Stimulated activated naive B cell treated with anti-CD40 and anti-IgM and Interleukin-4, amounts not matched to agents 10 μg/mL and 1 μg/mL and 100 μg/mL, for 72 hours (primary cell): ENCODE data around the gene PDGFB.
A peak's percentile ranks its signal among the peaks of the same experiment; 100 is the strongest.

Source experiments
- ATAC-seq, 2 donors: fragments of 150-1000 bp; cut with Tn5 transposase; replicated peaks; 2 replicates each; pipeline ENCODE4 v1.10.0; 2021; ENCODE audit warnings: moderate library complexity in 1 of 2
- DNase-seq: peaks from one replicate; pipeline ENCODE4 v3.0.0; 2021
- H3K27ac Mint-ChIP-seq: one replicate; pipeline ENCODE4 v1.8.0; 2022; ENCODE audit warnings: mild to moderate bottlenecking, mixed read lengths
- H3K27me3 Mint-ChIP-seq, 2 donors: one replicate each; pipeline ENCODE4 v1.8.0; 2022; ENCODE audit warnings: mixed read lengths in 2 of 2
- H3K36me3 Mint-ChIP-seq, 2 donors: one replicate each; pipeline ENCODE4 v1.8.0; 2022; ENCODE audit warnings: mixed read lengths in 2 of 2, mild to moderate bottlenecking in 1 of 2
- H3K4me1 Mint-ChIP-seq, 2 donors: one replicate each; pipeline ENCODE4 v1.8.0; 2022; ENCODE audit warnings: mixed read lengths in 2 of 2, mild to moderate bottlenecking in 1 of 2
- H3K4me3 Mint-ChIP-seq, 2 donors: one replicate each; pipeline ENCODE4 v1.8.0; 2022; ENCODE audit warnings: mild to moderate bottlenecking in 2 of 2, mixed read lengths in 2 of 2, moderate library complexity in 1 of 2
- H3K9me3 Mint-ChIP-seq, 2 donors: one replicate each; pipeline ENCODE4 v1.8.0; 2022; ENCODE audit warnings: mixed read lengths in 2 of 2, mild to moderate bottlenecking in 1 of 2

The PDGFB gene

DNA sequence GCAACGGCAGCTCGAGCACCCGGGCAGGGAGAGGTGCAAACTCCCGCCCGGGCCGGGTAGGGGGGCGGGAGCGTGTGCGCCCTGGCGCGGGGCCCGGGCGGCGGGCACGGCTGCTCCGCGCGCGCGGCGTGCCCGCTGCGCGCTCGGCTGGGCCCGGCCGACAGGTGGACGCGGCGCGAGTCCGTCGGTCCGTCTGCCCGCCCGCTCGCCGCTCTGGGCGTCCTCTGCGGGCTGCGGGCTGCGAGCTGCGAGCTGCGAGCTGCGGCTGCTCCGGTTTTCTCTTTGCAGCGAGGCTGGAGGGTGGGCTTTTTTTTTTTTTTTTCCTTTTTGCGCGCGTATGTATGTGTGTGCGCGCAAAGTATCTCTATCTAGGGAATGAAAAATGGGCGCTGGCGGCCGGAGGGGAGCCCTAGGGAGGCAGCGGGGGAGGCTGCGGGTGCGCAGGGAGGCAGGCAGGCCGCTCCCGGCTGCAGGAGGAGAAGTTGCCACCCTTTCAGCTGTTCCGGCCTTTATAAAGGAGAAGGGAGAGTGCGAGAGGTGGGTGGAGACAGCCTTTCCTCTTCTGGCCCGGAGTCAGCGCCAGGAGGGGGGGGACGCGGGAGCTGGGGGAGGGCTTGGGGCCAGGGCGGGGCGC is at the start of gene PDGFB:
Gene PDGFB (minus strand): TSS at position 487 of the 634 bp plus-strand sequence. CDS start 1,019 bp downstream, outside the sequence.
- peaks cover 72 to 85% of the 10 kb centered on the region in 2 donors for H3K27me3 Mint-ChIP-seq
- DNase-seq (no peak), ATAC-seq (no peak)
- peak within 1 kb of the TSS; percentile 81 to 83 for H3K4me3 Mint-ChIP-seq
- peak within 1 kb of the TSS; percentile 59 for H3K27ac Mint-ChIP-seq
- peaks cover 3 to 6% of the 10 kb centered on the region in 2 donors for H3K36me3 Mint-ChIP-seq
- no peaks in the 10 kb centered on the region for H3K9me3 Mint-ChIP-seq
- H3K4me1 Mint-ChIP-seq = peaks cover 39 to 57% of the 10 kb centered on the region in 2 donors

DNA sequence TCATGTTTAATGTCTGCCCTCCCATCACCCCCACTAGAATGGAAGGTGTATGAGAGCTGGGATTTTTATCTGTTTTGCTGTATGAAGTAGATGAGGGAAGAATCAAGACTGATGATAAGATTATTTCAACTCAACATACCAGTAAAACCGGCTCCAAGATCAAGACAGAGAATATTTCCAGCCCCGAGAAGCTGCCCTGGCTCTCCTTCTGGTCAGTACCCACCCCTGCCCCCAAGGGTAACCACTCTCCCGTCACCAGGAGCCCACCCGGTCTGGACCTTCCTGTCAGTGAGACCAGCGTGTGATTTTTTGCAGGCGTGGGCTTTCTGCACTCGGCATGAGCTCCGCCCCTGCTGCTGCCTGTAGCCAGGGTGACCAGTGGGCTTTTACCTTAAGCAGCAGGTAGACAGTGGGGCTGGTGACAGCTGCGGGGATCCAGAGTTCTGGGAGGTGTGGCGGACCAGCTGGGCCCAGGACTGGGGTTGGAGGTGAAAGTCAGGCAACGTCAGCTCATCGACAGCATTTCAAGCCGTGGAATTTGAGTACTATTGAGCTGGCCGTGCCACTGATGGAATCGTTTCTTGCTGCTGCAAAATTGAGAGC is 49.1 kb upstream of the PDGFB start:
- Mint-ChIP-seq H3K36me3 (no peaks in the 10 kb centered on the region), H3K4me1 (peaks cover 19 to 26% of the 10 kb centered on the region in 2 donors), H3K4me3 (no peak overlapping the region), H3K9me3 (no peaks in the 10 kb centered on the region), H3K27ac (no peak overlapping the region), H3K27me3 (peaks cover 20 to 39% of the 10 kb centered on the region in 2 donors)
- DNase-seq = no peak
- no peak for ATAC-seq

DNA sequence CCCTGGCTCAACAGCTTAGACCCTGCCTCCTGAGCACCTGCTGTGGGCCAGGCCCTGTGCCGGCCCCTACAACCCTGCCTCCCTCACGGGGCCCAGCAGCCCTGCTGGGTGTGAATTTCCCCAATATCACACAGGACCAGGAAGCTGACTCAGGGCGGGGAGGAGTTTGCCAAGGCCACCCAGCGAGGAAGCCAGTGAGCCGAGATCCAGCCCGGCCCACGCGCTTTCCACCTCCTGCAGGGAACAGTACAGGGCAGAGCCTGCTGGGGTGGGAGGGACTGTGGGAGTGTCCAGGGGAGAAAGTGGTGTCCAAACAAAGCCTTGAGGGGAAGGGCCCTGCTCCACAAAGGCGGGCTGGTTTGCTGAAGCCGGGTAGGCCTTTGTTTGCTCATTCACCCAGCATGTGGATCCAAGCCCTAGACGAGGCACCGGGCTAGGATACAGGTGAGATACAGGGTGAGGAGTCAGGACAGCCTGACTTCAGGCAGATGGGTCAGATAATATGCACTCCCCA is 47.8 kb upstream of the PDGFB start:
- Mint-ChIP-seq H3K9me3 (no peaks in the 10 kb centered on the region), H3K4me3 (peak overlapping the region in 1 of 2 donors; percentile 51), H3K27me3 (peaks cover 14 to 34% of the 10 kb centered on the region in 2 donors), H3K27ac (peak overlapping the region; percentile 81), H3K4me1 (peaks cover 14 to 22% of the 10 kb centered on the region in 2 donors), H3K36me3 (no peaks in the 10 kb centered on the region)
- DNase-seq (no peak), ATAC-seq (peak; percentile 58 to 72)

DNA sequence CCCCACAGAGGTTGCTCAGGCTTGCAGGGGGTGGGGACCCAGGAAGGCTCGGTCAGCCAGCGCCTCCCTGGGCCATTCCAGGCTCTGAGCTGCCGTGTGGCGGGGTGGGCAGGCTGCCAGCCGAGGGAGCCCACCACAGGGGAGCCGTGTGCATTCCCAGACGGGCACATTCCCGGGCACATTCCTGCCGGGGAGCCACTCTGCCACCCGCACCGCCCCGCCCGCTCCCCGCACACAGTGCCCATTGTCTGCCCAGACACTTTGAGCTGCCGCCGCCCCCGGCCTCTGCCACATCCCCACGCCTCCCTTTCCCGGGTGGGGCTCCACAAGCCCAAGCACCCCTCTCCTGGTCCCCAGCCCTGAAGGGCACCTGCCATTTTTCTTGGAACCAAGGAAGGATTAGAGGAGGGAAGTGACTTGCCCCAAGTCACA is 47.3 kb upstream of the PDGFB start:
- Mint-ChIP-seq H3K27me3 (peaks cover 14 to 31% of the 10 kb centered on the region in 2 donors), H3K9me3 (no peaks in the 10 kb centered on the region), H3K36me3 (no peaks in the 10 kb centered on the region), H3K4me1 (peaks cover 15 to 22% of the 10 kb centered on the region in 2 donors), H3K4me3 (no peak overlapping the region), H3K27ac (peak overlapping the region; percentile 81)
- ATAC-seq = no peak
- DNase-seq = no peak

DNA sequence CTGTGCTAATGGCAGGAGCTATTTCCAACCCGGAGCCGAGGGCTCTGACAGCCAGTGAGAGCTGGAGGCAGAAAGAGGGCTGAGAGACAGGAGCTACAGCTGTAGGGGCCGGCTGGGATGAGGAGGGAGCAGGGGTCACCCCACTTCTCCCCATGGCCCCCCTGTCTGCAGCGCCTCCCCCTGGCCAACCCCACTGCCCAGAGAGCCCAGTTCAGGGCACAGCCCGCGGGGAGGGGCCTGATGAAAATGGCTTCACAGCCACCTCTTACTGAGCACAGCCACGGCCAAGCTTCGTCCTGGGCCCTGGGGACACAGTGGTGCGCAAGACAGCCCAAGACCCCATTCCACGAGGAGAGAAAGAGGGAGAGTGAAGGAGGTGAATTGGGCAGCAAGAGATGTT is 46.7 kb upstream of the PDGFB start:
- peaks cover 12 to 26% of the 10 kb centered on the region in 2 donors for H3K27me3 Mint-ChIP-seq
- H3K4me3 Mint-ChIP-seq = no peak overlapping the region
- peak overlapping the region; percentile 62 for H3K27ac Mint-ChIP-seq
- peaks cover 19 to 25% of the 10 kb centered on the region in 2 donors for H3K4me1 Mint-ChIP-seq
- DNase-seq (no peak), ATAC-seq (no peak)
- H3K9me3 Mint-ChIP-seq = no peaks in the 10 kb centered on the region
- no peaks in the 10 kb centered on the region for H3K36me3 Mint-ChIP-seq

DNA sequence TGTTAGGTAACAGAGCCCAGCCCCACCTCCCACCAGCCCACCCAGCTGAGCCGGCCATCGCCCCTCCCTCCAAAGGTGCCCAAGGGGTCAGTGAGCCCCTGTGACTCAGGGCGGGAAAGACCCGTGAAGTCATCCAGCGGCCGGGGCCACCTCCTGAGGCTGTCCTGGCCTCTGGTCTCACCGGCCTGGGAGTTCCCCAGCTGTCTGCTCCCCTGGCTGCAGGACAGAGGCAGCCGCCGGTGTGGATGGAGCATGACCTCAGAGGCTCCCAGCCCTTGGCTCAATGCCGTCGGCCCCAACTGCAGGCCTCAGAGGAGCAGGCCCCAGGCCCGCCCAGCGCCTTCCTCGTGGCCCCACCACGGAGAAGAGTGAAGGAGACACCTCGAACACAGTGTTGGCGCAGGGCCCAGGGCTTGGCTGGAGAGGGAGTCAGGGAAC is 46.0 kb upstream of the PDGFB start:
- ATAC-seq (no peak), DNase-seq (no peak)
- peaks cover 0 to 2% of the 10 kb centered on the region in 2 donors for H3K36me3 Mint-ChIP-seq

DNA sequence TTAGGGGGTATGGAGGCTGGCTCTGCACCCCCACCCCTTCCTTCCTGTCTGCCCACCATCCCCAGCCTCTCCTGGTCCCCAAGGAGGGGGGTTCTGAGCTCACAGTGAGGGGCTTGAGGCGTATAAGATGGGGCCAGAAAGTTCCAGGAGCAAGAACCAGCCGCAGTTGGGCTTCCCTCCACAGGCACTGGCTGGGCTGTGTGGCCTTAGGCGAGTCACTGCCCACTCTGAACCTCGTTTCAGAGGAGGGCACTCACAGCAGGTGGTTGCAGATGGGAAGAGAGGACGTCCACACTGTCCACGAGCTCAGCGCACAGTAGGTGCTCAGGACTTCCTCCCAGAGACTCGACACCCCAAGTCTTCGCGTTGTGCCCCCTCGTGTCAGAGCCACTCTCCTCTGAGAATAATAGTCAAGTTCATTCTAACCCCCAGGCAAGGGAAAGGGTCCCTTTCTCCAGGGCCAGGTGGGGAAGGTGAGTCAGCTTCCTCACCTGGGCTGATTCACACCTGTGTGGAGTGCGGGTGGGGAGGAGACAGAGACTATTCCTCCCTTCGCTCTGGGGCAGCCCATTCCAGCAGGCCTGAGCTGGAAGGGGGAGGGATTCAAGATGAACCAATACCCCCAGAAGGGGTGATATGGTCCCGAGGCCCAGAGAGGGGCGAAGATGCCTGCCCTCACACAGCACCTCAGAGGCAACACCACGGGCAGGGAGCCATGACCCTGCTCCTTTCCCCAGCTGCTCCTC is 45.4 kb upstream of the PDGFB start:
- H3K9me3 Mint-ChIP-seq = peaks cover 0 to under 1% of the 10 kb centered on the region in 2 donors
- no peak overlapping the region for H3K27ac Mint-ChIP-seq
- H3K27me3 Mint-ChIP-seq = peaks cover 10 to 21% of the 10 kb centered on the region in 2 donors
- H3K36me3 Mint-ChIP-seq = peaks cover 0 to 4% of the 10 kb centered on the region in 2 donors
- peaks cover 15 to 28% of the 10 kb centered on the region in 2 donors for H3K4me1 Mint-ChIP-seq
- ATAC-seq (no peak), DNase-seq (no peak)
- no peak overlapping the region for H3K4me3 Mint-ChIP-seq

More for the DNA sequence above, 46.0 kb upstream of the PDGFB start:
- Mint-ChIP-seq H3K9me3 (no peaks in the 10 kb centered on the region), H3K27ac (no peak overlapping the region), H3K4me1 (peaks cover 15 to 26% of the 10 kb centered on the region in 2 donors), H3K4me3 (no peak overlapping the region), H3K27me3 (peaks cover 10 to 21% of the 10 kb centered on the region in 2 donors)

DNA sequence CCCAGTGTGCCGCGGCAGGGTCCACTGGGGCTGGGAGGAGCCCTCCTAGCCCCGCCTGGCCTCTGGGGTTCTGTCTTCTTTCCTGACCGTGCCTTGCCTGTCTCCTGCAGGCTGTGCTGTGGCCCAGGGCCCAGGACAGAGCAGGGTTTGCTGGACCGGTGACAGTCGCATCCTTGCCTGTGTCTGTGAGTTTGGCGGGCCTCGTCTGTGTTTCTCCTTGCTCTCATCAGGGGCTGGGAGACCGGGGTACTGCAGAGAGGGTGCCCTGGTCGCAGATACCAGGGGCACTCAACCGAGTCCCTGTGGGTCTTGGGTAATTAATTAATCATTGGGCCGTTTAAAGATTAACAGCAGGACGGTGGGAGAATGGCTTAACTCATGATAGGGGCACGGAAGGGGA is 44.8 kb upstream of the PDGFB start:
- Mint-ChIP-seq H3K27me3 (peaks cover 10 to 21% of the 10 kb centered on the region in 2 donors), H3K36me3 (peaks cover 0 to 4% of the 10 kb centered on the region in 2 donors), H3K4me3 (no peak overlapping the region), H3K27ac (no peak overlapping the region), H3K4me1 (peaks cover 15 to 28% of the 10 kb centered on the region in 2 donors), H3K9me3 (peaks cover 0 to 4% of the 10 kb centered on the region in 2 donors)
- DNase-seq = no peak
- ATAC-seq = no peak

DNA sequence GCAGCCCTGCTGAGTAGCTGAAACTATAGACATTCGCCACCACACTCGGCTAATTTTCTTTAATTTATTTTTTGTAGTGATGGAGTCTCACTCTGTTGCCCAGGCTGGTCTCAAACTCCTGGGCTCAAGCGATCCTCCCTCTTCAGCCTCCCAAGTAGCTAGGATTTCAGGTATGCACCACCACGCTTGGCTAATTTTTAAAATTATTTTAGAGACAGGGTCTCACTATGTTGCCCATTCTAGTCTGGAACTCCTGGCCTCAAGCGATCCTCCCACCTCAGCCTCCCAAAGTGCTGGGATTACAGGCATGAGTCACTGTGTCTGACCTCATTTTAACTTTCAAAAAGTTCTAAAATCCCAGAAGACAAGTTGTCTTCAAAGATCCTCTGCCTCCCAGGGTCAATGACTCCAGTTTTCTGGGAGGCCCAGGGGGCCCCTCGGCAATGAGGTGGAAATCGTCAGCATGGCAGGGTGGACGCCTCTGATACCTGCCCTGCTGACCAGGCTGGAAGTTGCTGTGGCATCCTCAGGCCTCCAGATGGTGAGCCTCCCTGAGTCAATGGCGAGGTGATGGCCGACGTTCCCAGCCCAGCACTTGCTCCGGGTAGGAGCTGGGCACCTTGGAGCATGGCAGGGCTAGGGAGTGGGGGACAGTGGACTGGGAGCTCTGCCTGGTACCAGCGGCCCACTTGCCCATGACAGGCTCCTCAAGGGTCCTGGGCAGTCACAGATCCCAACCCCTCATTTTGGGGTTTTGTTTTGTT is 43.5 kb upstream of the PDGFB start:
- DNase-seq (no peak), ATAC-seq (no peak)
- H3K27me3 Mint-ChIP-seq = peaks cover 10 to 22% of the 10 kb centered on the region in 2 donors
- H3K36me3 Mint-ChIP-seq = peaks cover 0 to 4% of the 10 kb centered on the region in 2 donors
- H3K4me1 Mint-ChIP-seq = peaks cover 15 to 28% of the 10 kb centered on the region in 2 donors
- peaks cover 0 to 4% of the 10 kb centered on the region in 2 donors for H3K9me3 Mint-ChIP-seq
- H3K27ac Mint-ChIP-seq = no peak overlapping the region
- H3K4me3 Mint-ChIP-seq = no peak overlapping the region

DNA sequence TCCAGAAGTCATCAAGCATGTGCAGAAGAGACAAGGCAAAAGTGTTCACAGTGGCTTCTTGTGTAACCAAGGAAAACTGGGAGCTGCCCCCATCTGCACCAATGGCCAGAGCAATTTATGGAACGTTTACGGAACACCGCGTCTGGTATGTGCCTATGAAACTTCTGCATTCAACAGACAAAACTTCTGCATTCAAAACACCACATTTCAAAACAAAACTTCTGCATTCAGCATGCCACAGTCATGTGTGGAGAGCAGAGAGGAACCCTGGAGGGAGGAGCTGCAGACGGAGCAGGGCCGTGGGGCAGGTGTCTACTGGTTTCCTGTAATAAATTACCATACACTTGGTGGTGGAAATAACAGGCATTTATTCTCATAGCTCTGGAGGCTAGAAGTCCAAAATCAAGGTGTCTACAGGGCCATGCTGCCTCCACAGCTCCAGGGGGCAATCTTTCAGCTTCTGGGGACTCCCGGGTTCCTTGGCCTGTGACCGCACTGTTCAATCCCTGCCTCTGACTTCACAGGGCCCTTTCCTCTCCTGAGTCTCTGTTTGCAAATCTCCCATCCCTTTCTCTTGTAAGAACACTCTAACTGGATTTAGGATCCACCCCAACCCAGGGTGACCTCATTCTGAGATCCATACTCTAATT is 42.4 kb upstream of the PDGFB start:
- ATAC-seq = peak; percentile 95 to 96
- peaks cover 15 to 28% of the 10 kb centered on the region in 2 donors for H3K4me1 Mint-ChIP-seq
- no peak overlapping the region for H3K4me3 Mint-ChIP-seq
- peaks cover 0 to 4% of the 10 kb centered on the region in 2 donors for H3K9me3 Mint-ChIP-seq
- peaks cover 2 to 4% of the 10 kb centered on the region in 2 donors for H3K36me3 Mint-ChIP-seq
- no peak overlapping the region for H3K27ac Mint-ChIP-seq
- H3K27me3 Mint-ChIP-seq = peaks cover 19 to 23% of the 10 kb centered on the region in 2 donors
- DNase-seq = no peak

DNA sequence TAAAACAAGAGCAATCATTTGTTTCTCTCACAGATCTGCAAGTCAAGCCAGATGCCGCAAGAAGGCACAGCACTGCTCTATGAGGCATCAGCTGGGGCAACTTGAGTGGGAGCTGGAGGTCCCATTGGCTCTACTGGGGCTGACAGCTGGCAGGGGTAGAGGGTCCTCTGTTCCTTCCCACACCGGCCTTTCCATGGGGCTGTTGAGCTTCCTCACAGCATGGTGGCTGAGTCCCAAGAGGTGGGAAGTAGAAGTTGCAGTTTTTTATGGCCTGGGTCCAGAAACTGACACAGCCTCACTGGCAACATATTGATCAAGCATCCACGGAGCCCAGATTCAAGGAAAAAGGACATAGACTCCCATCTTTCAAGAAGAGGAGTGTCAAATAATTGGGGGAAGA is 40.2 kb upstream of the PDGFB start:
- Mint-ChIP-seq H3K27ac (no peak overlapping the region), H3K9me3 (peaks cover 0 to 4% of the 10 kb centered on the region in 2 donors), H3K36me3 (peaks cover 2 to 4% of the 10 kb centered on the region in 2 donors), H3K27me3 (peaks cover 31 to 35% of the 10 kb centered on the region in 2 donors), H3K4me1 (peaks cover 19 to 29% of the 10 kb centered on the region in 2 donors), H3K4me3 (no peak overlapping the region)
- DNase-seq = no peak
- ATAC-seq = no peak

DNA sequence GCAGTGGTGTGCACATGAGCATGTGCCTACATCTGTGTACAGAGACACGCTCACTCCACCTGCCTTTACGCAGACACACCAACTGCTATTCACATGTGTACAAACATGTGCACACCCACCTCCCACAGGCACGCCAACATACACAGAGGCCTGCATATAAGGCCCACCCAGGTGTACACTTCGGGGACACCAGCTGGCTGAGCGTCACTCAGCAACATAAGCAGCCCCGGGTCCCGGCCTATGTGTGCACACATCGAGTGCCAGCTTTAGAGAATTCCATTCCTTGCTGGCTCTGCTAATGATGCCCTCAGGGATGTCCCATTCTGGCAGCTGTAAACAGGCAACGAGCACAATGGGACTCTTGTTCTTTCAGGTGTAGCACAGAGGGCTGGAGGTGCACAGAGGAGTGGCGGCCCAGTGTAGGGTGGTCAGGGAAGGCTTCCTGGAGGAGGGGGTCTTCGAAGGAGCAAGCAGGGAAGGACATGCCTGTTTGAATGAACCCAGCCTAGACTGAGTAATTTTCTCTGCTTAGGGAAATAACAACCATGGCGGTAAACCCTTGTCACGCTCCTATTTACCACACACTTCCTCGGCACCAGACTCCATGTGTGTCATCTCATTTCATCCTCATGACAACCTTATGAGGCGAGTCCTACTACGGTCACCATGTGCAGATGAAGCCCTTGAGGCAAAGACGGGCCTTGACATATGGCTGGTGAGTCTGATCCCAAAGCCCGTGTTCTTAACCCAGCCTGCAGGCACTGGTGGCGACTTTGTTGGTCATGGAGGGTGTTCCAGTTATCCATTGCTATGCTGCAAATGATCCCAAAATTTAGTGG is 39.6 kb upstream of the PDGFB start:
- Mint-ChIP-seq H3K4me1 (peaks cover 19 to 29% of the 10 kb centered on the region in 2 donors), H3K27me3 (peaks cover 38 to 40% of the 10 kb centered on the region in 2 donors), H3K4me3 (no peak overlapping the region), H3K36me3 (peaks cover 2 to 4% of the 10 kb centered on the region in 2 donors), H3K9me3 (peaks cover 0 to 4% of the 10 kb centered on the region in 2 donors), H3K27ac (no peak overlapping the region)
- no peak for DNase-seq
- ATAC-seq = no peak
